ENCODE measurements around the gene ASCL2. TPM values are rescaled to one million over a fixed set of nuclear protein-coding genes. Genes with fewer than 3 reads are reported as not detected.

ASCL2 gene
- total RNA-seq, 4 donors from 2014 or later = 0.24 to 2.6 TPM; not detected in 2

GRCh38 chr11:2300290-2300935, 30.0 kb upstream of the ASCL2 start:
- no peak for ATAC-seq (ENCODE audit: low FRiP score)
- no peak for TF ChIP-seq CTCF (IDR thresholded peaks at IDR 0.05)
- DNase-seq (ENCODE audit: low spot score) = peak; percentile 18

- ATAC-seq (ENCODE audit: low FRiP score) = no peak
- DNase-seq (ENCODE audit: low spot score) = no peak
- TF ChIP-seq CTCF (IDR thresholded peaks at IDR 0.05) = no peak
Measured at GRCh38 chr11:2299773-2300172, 29.4 kb upstream of the ASCL2 start.

- ATAC-seq (ENCODE audit: low FRiP score) (no peak), DNase-seq (ENCODE audit: low spot score) (peak; percentile 21)
- TF ChIP-seq CTCF (IDR thresholded peaks at IDR 0.05) = no peak
Measured at GRCh38 chr11:2298795-2299761, 28.7 kb upstream of the ASCL2 start.

GRCh38 chr11:2298131-2298794, 27.9 kb upstream of the ASCL2 start:
- ATAC-seq (ENCODE audit: low FRiP score) (no peak), DNase-seq (ENCODE audit: low spot score) (peak; percentile 11)
- TF ChIP-seq CTCF (IDR thresholded peaks at IDR 0.05) = no peak

- no peak for DNase-seq (ENCODE audit: low spot score)
- TF ChIP-seq CTCF (IDR thresholded peaks at IDR 0.05) = no peak
Measured at GRCh38 chr11:2297623-2298030, 27.2 kb upstream of the ASCL2 start.

GRCh38 chr11:2296913-2297622, 26.7 kb upstream of the ASCL2 start:
- DNase-seq (ENCODE audit: low spot score) (peak; percentile 18), ATAC-seq (ENCODE audit: low FRiP score) (no peak)
- TF ChIP-seq CTCF (IDR thresholded peaks at IDR 0.05) = no peak

More at GRCh38 chr11:2297623-2298030, 27.2 kb upstream of the ASCL2 start:
- no peak for ATAC-seq (ENCODE audit: low FRiP score)
